SH-SY5Y (cell line): ENCODE measurements around the gene FAM98A.

Experiments used
- GATA2 ChIP-seq: IDR thresholded peaks from 2 replicates; pipeline ENCODE4 v1.6.1; 2011; ENCODE audit warnings: mild to moderate bottlenecking, low read depth, low read length
- GATA3 ChIP-seq: IDR thresholded peaks from 2 replicates; pipeline ENCODE4 v1.6.1; 2011; ENCODE audit warnings: low read depth, mild to moderate bottlenecking, low read length, moderate library complexity

DNA sequence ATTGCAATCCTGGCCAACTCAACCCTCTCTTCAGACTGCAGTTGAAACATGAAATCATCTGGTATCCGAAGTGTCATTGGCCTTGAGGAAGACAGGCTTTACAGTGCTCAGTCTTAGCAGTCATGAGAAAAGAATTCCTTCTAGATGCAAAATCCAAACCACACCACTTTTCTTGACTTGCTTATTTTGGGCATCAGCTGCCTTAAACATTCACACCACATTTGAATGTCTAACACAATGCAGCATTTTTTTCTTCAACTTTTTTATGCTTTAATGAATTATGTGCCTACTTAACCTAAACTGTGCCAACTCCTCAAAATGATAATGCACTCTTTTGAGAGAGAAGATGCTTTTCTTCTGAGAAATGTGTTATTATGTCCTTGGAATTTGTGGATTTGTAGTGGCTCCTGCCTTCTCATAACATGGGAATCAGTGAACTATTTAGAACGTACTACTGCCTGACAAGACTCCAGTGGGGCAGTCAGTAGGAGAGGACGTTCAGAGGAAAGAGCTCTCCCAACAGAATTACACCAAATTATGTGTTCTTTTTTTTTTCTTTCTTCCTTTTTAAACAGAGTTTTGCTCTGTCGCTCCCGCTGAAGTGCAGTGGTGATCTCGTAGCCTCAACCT, 3.2 kb upstream of the FAM98A start:
- TF ChIP-seq GATA2 (no peak), GATA3 (no peak)
